ENCODE results near the gene IGFBP1.

IGFBP1 gene

DNA sequence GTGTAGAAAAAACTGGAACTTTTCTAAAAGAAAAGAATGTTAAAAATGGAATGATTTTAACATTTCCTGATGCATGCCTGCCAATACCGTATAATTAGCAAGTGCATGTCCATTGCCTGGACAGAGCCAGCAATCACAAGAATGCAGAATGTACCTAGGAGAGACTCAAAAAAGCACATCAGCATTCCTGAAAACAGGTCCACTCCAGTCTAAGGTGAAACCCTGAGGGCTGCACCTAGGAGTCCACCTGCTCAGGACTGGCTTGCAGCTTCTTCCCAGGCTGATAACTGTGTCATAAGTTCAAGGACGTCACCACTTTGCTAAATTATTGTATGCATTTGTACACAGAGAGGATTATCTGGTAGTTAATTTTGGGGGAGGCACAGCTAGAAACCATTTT is 20.8 kb upstream of the IGFBP1 start:
- no peak overlapping the region for H3K27ac ChIP-seq
- TF ChIP-seq CTCF (conservative IDR thresholded peaks at IDR 0.05) (no peak), ZFX (IDR thresholded peaks at IDR 0.05) (no peak)

- no peak for TF ChIP-seq ZFX (IDR thresholded peaks at IDR 0.05)
- TF ChIP-seq CTCF (conservative IDR thresholded peaks at IDR 0.05) = no peak
- no peak overlapping the region for H3K27ac ChIP-seq
These were observed 18.9 kb upstream of the IGFBP1 start for GRCh38 chr7:45869426-45869825.

GRCh38 chr7:45872116-45873034 is 15.9 kb upstream of the IGFBP1 start:
- no peak overlapping the region for H3K27ac ChIP-seq
- TF ChIP-seq ZFX (IDR thresholded peaks at IDR 0.05) (no peak), CTCF (conservative IDR thresholded peaks at IDR 0.05) (peak; percentile 88)

- TF ChIP-seq ZFX (IDR thresholded peaks at IDR 0.05) = no peak
- no peak for TF ChIP-seq CTCF (conservative IDR thresholded peaks at IDR 0.05)
- H3K27ac ChIP-seq = no peak within 1 kb of the TSS
These were observed 15.3 kb upstream of the IGFBP1 start, which contains the start of gene CCDC201 for GRCh38 chr7:45873035-45873354. CCDC201 (minus strand) TSS chr7:45873082; CDS start chr7:45873007, 75 bp downstream.

DNA sequence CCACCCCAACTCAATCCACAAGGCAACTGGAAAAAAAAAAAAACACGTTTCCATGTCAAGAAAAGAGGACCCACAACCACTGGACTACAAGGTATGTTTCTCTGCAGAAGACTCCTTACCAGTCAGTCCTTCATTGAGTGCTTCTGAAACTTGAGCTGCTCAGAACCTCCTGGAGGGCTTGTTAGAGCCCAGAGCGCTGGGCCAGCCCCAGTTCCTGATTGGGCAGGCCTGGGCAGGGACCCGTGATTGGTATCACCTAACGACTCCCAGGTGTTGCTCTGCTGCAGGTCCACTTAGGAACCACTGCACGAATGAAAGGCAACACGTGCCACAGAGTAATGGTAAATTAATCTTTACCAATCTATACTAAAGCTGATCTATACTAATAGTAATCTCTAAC is 14.9 kb upstream of the IGFBP1 start:
- H3K27ac ChIP-seq = no peak overlapping the region
- TF ChIP-seq ZFX (IDR thresholded peaks at IDR 0.05) = no peak
- no peak for TF ChIP-seq CTCF (conservative IDR thresholded peaks at IDR 0.05)

DNA sequence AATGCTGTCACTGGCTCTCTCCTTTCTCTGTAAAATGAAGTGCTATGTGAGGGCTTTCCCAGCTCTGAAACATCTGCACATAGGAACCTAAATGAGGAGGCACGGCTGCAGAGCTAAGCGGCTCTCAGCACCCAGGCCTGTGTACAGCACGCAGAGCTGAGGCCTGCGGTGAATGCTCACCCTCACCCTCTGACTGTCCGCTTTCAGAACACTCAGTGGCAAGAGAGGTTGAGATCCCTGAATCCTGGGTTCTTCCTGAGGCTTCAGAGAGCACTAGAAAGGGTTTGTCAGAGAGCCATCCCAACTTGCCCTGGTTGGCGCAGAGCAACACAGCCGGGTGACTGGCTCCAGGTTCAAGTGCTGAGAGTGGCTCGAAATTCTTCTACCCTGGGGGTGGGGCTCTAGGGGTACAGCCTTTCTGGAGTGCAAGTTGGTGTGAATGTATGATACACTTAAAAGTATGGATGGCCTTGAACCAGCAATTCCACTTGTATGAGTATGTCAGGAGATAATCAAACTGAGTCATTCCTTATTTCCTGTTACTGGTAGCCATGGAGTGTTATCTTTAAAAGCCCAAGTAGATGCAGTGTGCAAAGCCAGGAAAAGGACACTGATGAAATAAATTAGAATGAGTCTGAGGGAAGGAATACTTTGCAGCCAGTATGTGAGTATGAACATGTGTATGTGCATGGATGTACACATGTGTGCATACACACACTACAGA is 13.7 kb upstream of the IGFBP1 start:
- H3K27ac ChIP-seq = no peak overlapping the region
- TF ChIP-seq CTCF (conservative IDR thresholded peaks at IDR 0.05) (no peak), ZFX (IDR thresholded peaks at IDR 0.05) (no peak)

DNA sequence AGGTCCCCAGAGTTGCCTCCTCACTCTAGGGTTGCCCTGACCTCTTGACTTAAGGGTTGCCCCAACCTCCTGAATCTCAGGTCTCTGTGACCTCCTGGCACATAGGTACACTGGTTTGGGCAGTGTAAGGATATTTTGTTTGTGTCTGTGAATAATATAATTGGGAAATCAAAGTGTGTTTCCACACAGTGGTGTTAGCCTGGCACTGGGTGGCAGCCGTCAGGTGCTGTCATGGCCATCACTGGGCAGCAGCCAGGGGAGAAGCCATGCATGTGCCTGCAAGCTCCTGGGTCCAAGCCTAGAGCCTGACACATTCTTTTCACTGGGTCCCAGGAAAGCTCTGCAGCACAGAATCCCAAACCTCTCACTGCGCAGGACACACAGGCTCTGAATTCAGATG is 11.8 kb upstream of the IGFBP1 start:
- TF ChIP-seq ZFX (IDR thresholded peaks at IDR 0.05) = no peak
- H3K27ac ChIP-seq = no peak overlapping the region

Measured in C4-2B (cell line).